CD4-positive, CD25-positive, alpha-beta regulatory T cell (primary cell): ENCODE results near the gene AKAP9. TPM values are rescaled to one million over a fixed set of nuclear protein-coding genes. Genes with fewer than 3 reads are reported as not detected.
A peak's percentile ranks its signal among the peaks of the same experiment; 100 is the strongest.
"Not testable (repeated sequence)": the region's sequence is repeated elsewhere in the genome, so short reads cannot be mapped to it uniquely, and the experiment has no call there.

Experiments used
- ATAC-seq, 2 donors: fragments of 150-1000 bp; cut with Tn5 transposase; one replicate each; pipeline ENCODE4 v1.10.0; 2021; ENCODE audit warnings: low read depth in 2 of 2, moderate number of reproducible peaks in 2 of 2, moderate library complexity in 1 of 2
- DNase-seq, 3 donors: peaks; one replicate each; pipeline versions ENCODE4 v3.0.0 to v3.0.0-alpha.2; 2012 to 2022; ENCODE audit warnings: mixed read lengths in 1 of 3
- H3K27ac ChIP-seq: one replicate; pipeline ENCODE4 v1.7.0; 2013; ENCODE audit warnings: mild to moderate bottlenecking, low read length; ENCODE audit not compliant: insufficient read depth, poor library complexity, severe bottlenecking
- H3K27me3 ChIP-seq: one replicate; pipeline ENCODE4 v1.7.0; 2013; ENCODE audit warnings: low read length; ENCODE audit not compliant: control insufficient read depth, insufficient read depth
- H3K36me3 ChIP-seq: one replicate; pipeline ENCODE4 v1.7.0; 2013; ENCODE audit warnings: mild to moderate bottlenecking, low read length, moderate library complexity; ENCODE audit not compliant: control insufficient read depth, insufficient read depth
- H3K4me1 ChIP-seq: 2 replicates; pipeline ENCODE4 v1.7.0; 2013; ENCODE audit warnings: mild to moderate bottlenecking, low read length; ENCODE audit not compliant: insufficient read depth, control insufficient read depth, poor library complexity, severe bottlenecking
- H3K4me3 ChIP-seq: one replicate; pipeline ENCODE4 v1.7.0; 2013; ENCODE audit warnings: low read depth, mild to moderate bottlenecking, low read length, moderate library complexity
- H3K9me3 ChIP-seq, 2 experiments: 1 replicate in 1 of 2; 2 replicates in 1 of 2; pipeline ENCODE4 v1.7.0; 2013; ENCODE audit warnings: low read length in 2 of 2, mild to moderate bottlenecking in 1 of 2, moderate library complexity in 1 of 2; ENCODE audit not compliant: control insufficient read depth in 2 of 2
- H3K27ac Mint-ChIP-seq, 3 donors: one replicate each; pipeline ENCODE4 v1.8.0; 2020 to 2022; ENCODE audit warnings: mild to moderate bottlenecking in 3 of 3, mixed read lengths in 3 of 3, moderate library complexity in 2 of 3
- H3K27me3 Mint-ChIP-seq: one replicate; pipeline ENCODE4 v1.8.0; 2022; ENCODE audit warnings: mild to moderate bottlenecking, mixed read lengths
- H3K36me3 Mint-ChIP-seq: one replicate; pipeline ENCODE4 v1.8.0; 2020; ENCODE audit warnings: mixed read lengths
- H3K4me1 Mint-ChIP-seq, 4 donors: one replicate each; pipeline ENCODE4 v1.8.0; 2020 to 2022; ENCODE audit warnings: mixed read lengths in 4 of 4, mild to moderate bottlenecking in 1 of 4
- H3K4me3 Mint-ChIP-seq, 4 donors: one replicate each; pipeline ENCODE4 v1.8.0; 2020 to 2022; ENCODE audit warnings: mild to moderate bottlenecking in 4 of 4, mixed read lengths in 4 of 4, moderate library complexity in 3 of 4
- H3K9me3 Mint-ChIP-seq, 7 donors: one replicate each; pipeline ENCODE4 v1.8.0; 2020 to 2022; ENCODE audit warnings: mixed read lengths in 7 of 7, mild to moderate bottlenecking in 3 of 7, moderate library complexity in 2 of 7
- polyA plus RNA-seq, 4 donors: library from polyadenylated mRNA; unstranded; fragments of 300-500 nt; fragmentation: Illumina TruSeq; gene quantifications; one replicate each; pipeline ENCODE4 v1.2.3, GENCODE V29; 2021
- total RNA-seq: library from RNA; stranded (reverse); gene quantifications from one replicate; pipeline ENCODE4 v1.2.3, GENCODE V29; 2022

AKAP9 gene
- total and polyA plus RNA-seq, 5 donors from 2014 or later, result 12.5 to 81.2 (median 19.9) TPM

DNA sequence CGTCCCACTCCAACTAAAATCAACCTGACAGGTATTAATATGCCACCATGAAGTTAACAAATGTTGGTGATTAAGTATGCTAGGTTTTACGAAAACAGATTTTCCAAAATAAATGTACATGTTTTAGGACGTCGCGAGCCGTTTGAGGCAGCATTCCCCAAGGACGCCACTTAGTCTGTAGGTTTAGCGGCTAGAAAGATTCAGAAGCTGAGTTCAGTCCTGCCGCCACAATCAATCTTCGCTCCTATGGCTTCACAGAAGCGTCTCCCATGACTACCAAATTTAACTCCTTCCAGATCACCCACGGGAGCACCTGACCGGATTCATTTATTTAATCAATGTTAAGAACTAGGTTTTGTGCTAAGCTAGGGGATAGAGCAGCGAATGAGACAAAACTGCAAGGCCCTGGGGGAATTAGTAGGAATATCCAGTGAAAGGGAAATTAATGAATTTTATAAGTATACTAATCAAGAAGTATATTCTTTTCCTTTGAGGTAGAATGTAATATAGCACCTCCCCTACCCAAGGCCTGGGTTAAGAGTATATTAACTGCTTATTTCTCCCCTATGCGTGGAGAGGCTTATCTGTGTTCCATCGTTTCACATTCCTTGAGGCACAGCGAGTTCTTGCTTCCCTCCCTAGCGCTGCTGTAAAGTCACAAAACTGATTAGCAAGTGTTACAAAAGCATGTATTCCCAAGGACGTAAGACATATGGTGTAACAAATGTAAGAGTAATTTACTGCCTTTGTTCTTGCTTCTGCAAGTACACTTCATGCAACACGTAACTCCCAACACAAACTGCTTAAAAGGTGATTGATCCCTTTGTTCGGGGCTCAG, 194.6 kb downstream of the AKAP9 start:
- DNase-seq (no peak), ATAC-seq (no peak)
- Mint-ChIP-seq H3K4me1 (peaks cover 6 to 41% (median 27%) of the 10 kb centered on the region in 4 donors), H3K27me3 (peaks cover 4% of the 10 kb centered on the region), H3K27ac (peak overlapping the region; percentile 95 to 100 (median 99)), H3K4me3 (peak overlapping the region; percentile 94 to 100 (median 98)), H3K9me3 (peaks cover 0 to 3% (median 0%) of the 10 kb centered on the region in 7 donors), H3K36me3 (no peaks in the 10 kb centered on the region)
- no peaks in the 10 kb centered on the region for H3K27me3 ChIP-seq
- peak overlapping the region; percentile 90 for H3K27ac ChIP-seq
- H3K9me3 ChIP-seq, result no peaks in the 10 kb centered on the region
- peak overlapping the region; percentile 81 for H3K4me3 ChIP-seq
- no peaks in the 10 kb centered on the region for H3K36me3 ChIP-seq
- peaks cover 23% of the 10 kb centered on the region for H3K4me1 ChIP-seq

DNA sequence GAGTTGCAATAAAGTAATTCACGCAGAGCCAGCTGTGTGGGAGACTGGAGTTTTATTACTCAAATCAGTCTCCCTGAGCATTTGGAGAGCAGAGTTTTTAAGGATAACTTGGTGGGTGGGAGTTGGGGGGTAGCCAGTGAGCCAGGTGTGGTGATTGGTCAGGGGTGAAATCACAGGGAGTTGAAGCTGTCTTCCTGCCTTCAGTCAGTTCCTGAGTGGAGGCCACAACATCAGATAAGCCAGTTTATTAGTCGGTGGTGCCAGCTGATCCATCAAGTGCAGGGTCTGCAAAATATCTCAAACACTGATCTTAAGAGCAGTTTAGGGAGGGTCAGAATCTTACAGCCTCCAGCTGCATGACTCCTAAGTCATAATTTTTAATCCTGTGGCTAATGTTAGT, 196.9 kb downstream of the AKAP9 start:
- H3K27ac ChIP-seq, result no peak overlapping the region
- H3K4me1 Mint-ChIP-seq, result peaks cover 6 to 28% (median 15%) of the 10 kb centered on the region in 4 donors
- no peaks in the 10 kb centered on the region for H3K27me3 ChIP-seq
- H3K9me3 Mint-ChIP-seq, result peaks cover 0 to 3% (median 0%) of the 10 kb centered on the region in 7 donors
- no peaks in the 10 kb centered on the region for H3K36me3 Mint-ChIP-seq
- H3K4me3 ChIP-seq, result no peak overlapping the region
- H3K36me3 ChIP-seq, result no peaks in the 10 kb centered on the region
- H3K4me1 ChIP-seq, result peaks cover 23% of the 10 kb centered on the region
- H3K9me3 ChIP-seq, result no peaks in the 10 kb centered on the region
- DNase-seq (no peak), ATAC-seq (no peak)
- H3K27me3 Mint-ChIP-seq, result peaks cover 4% of the 10 kb centered on the region
- peak overlapping the region in 1 of 4 donors; percentile 53 for H3K4me3 Mint-ChIP-seq
- peak overlapping the region in 1 of 3 donors; percentile 46 for H3K27ac Mint-ChIP-seq

GRCh38 chr7:92141161-92141560, 200.5 kb downstream of the AKAP9 start:
- Histone ChIP-seq H3K27me3 (no peaks in the 10 kb centered on the region), H3K36me3 (no peaks in the 10 kb centered on the region), H3K4me3 (no peak overlapping the region), H3K27ac (no peak overlapping the region), H3K4me1 (no peaks in the 10 kb centered on the region), H3K9me3 (no peaks in the 10 kb centered on the region)
- Mint-ChIP-seq H3K9me3 (peaks cover 0 to 3% (median 0%) of the 10 kb centered on the region in 7 donors), H3K4me1 (no peaks in the 10 kb centered on the region), H3K27ac (no peak overlapping the region), H3K4me3 (no peak overlapping the region), H3K27me3 (no peaks in the 10 kb centered on the region), H3K36me3 (no peaks in the 10 kb centered on the region)
- no peak for DNase-seq
- ATAC-seq, result no peak

- DNase-seq, H3K4me1 ChIP-seq, H3K36me3 Mint-ChIP-seq, H3K4me1 Mint-ChIP-seq, H3K27me3 Mint-ChIP-seq, H3K9me3 ChIP-seq, H3K4me3 ChIP-seq, H3K27me3 ChIP-seq, H3K36me3 ChIP-seq, H3K27ac ChIP-seq, ATAC-seq, H3K9me3 Mint-ChIP-seq: not testable (repeated sequence)
- peak overlapping the region in 1 of 4 donors; percentile 43 for H3K4me3 Mint-ChIP-seq
- H3K27ac Mint-ChIP-seq, result peak overlapping the region in 1 of 3 donors; percentile 46
These were observed 202.1 kb downstream of the AKAP9 start for GRCh38 chr7:92142791-92143190.

- not testable (repeated sequence) for H3K36me3 ChIP-seq, H3K9me3 Mint-ChIP-seq, ATAC-seq, H3K36me3 Mint-ChIP-seq, DNase-seq, H3K27ac ChIP-seq, H3K27me3 Mint-ChIP-seq, H3K4me3 ChIP-seq, H3K27me3 ChIP-seq, H3K9me3 ChIP-seq, H3K27ac Mint-ChIP-seq, H3K4me3 Mint-ChIP-seq, H3K4me1 Mint-ChIP-seq, H3K4me1 ChIP-seq
These were observed 202.7 kb downstream of the AKAP9 start for GRCh38 chr7:92143192-92143880.

- H3K9me3 ChIP-seq, result no peaks in the 10 kb centered on the region
- Mint-ChIP-seq H3K9me3 (peaks cover 0 to under 1% (median 0%) of the 10 kb centered on the region in 7 donors), H3K27ac (no peak overlapping the region), H3K27me3 (peaks cover 5% of the 10 kb centered on the region), H3K36me3 (no peaks in the 10 kb centered on the region), H3K4me3 (no peak overlapping the region), H3K4me1 (no peaks in the 10 kb centered on the region)
- ATAC-seq (no peak), DNase-seq (no peak)
- H3K36me3 ChIP-seq, result no peaks in the 10 kb centered on the region
- no peaks in the 10 kb centered on the region for H3K27me3 ChIP-seq
- no peak overlapping the region for H3K4me3 ChIP-seq
- H3K27ac ChIP-seq, result no peak overlapping the region
- H3K4me1 ChIP-seq, result no peaks in the 10 kb centered on the region
These were observed 209.1 kb downstream of the AKAP9 start for GRCh38 chr7:92149736-92150239.

DNA sequence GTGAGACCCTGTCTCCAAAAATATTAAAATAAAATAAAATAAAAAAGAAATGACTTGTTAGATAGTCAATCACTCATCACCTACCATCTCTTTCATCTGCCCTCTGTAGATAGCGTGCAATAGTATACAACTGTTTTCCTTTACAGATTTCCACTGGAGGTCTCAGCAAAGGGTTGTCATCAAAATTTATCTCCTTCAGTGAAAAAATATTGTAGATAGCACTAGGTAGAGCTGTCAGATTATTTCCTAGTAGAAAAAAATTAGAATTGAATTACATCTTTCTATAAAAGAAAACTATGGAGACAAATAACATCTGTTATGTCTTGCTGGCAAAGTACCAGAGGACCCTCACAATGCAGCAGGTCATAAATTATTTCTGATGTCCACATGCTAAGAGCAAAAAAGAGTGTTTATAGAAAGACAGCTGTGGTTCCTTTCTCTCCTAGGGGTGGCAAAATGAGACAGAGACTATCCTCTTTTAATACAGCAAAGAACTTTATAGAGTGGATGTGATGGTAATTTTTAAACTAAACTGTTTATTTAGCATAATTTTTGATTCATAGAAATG, 209.9 kb downstream of the AKAP9 start:
- H3K9me3 Mint-ChIP-seq, result no peaks in the 10 kb centered on the region

More for the DNA sequence above, 209.9 kb downstream of the AKAP9 start:
- H3K4me3 ChIP-seq, result no peak overlapping the region
- no peaks in the 10 kb centered on the region for H3K36me3 Mint-ChIP-seq
- no peaks in the 10 kb centered on the region for H3K9me3 ChIP-seq
- H3K4me1 ChIP-seq, result no peaks in the 10 kb centered on the region
- no peak overlapping the region for H3K4me3 Mint-ChIP-seq
- no peaks in the 10 kb centered on the region for H3K36me3 ChIP-seq
- ATAC-seq (no peak), DNase-seq (no peak)
- peaks cover 5% of the 10 kb centered on the region for H3K27me3 Mint-ChIP-seq
- H3K27me3 ChIP-seq, result no peaks in the 10 kb centered on the region
- no peak overlapping the region for H3K27ac Mint-ChIP-seq
- no peak overlapping the region for H3K27ac ChIP-seq
- no peaks in the 10 kb centered on the region for H3K4me1 Mint-ChIP-seq
